ENCODE results near the gene ASAP3. TPM values are rescaled to one million over a fixed set of nuclear protein-coding genes. Genes with fewer than 3 reads are reported as not detected.

The ASAP3 gene
- total RNA-seq, 1 experiment from 2014 or later = 71.2 TPM

DNA sequence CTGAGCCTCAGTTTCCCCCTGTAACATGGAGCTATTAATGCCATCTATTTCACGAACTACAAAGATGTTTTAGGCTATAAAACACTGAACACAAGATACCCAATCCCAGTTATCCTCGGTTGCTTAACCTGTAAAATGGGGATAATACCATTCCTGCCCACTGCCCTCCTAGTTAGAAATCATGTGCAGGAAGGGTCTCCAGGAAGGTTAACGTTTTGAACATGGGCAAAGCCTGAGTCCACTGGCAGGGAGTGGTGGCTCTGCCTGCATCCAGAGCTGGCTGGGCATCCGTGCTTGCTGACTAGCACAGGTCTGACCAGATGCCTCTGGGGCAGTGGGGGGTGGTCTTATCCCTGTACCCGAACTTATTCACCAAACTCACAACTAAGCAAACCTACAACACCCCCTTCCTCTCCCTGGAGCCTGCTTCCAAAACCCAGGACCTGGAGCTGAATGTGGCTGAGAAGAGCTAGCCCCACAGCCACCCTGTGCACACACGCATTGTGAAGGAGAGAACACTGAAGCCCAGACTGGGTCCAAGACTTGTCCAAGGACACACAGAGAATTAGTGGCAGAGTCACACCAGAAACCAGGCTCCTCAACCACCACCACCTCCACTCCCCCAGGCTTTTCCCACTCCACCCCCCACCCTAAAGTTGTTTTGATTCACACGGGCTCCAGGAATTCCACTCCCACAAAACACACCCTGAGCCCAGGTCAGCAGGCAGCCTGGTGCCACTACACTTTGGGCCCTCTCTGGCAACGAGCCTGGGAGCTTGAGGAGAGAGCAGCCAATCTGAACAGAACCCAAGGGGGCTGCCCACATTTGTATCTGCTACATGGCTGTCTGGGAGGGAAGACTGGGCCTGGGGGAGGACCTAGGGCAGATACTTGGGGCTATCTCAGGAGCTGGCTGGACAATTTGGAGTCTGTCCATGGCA, 45.4 kb upstream of the ASAP3 start:
- ATAC-seq (no peak), DNase-seq (ENCODE audit: low spot score) (no peak)
- H3K27ac Mint-ChIP-seq = no peak overlapping the region
- H3K36me3 Mint-ChIP-seq = no peaks in the 10 kb centered on the region
- ChIA-PET CTCF (interaction anchor here (0.7 to 5.9 kb wide), 7 partner anchors 11 to 313 kb away, joined by 3 to 58 read pairs (median 19); partner anchors contain the start of gene ASAP3), POLR2A (interaction anchor here (1.0 kb wide), 1 partner anchor 360 kb away, joined by 3 read pairs; the partner anchor contains the start of gene LUZP1)
- H3K4me1 Mint-ChIP-seq = peaks cover 28% of the 10 kb centered on the region
- no peaks in the 10 kb centered on the region for H3K9me3 Mint-ChIP-seq
- H3K27me3 Mint-ChIP-seq (ENCODE audit: low read depth) = peaks cover 52% of the 10 kb centered on the region
- peak overlapping the region; percentile 55 for H3K4me3 Mint-ChIP-seq
- TF ChIP-seq PRRX2 (CRISPR knock-in tag; IDR thresholded peaks at IDR 0.05) = no peak
- TF ChIP-seq, protein P1, sequence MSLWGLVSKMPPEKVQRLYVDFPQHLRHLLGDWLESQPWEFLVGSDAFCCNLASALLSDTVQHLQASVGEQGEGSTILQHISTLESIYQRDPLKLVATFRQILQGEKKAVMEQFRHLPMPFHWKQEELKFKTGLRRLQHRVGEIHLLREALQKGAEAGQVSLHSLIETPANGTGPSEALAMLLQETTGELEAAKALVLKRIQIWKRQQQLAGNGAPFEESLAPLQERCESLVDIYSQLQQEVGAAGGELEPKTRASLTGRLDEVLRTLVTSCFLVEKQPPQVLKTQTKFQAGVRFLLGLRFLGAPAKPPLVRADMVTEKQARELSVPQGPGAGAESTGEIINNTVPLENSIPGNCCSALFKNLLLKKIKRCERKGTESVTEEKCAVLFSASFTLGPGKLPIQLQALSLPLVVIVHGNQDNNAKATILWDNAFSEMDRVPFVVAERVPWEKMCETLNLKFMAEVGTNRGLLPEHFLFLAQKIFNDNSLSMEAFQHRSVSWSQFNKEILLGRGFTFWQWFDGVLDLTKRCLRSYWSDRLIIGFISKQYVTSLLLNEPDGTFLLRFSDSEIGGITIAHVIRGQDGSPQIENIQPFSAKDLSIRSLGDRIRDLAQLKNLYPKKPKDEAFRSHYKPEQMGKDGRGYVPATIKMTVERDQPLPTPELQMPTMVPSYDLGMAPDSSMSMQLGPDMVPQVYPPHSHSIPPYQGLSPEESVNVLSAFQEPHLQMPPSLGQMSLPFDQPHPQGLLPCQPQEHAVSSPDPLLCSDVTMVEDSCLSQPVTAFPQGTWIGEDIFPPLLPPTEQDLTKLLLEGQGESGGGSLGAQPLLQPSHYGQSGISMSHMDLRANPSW (CRISPR knock-in tag; conservative IDR thresholded peaks at IDR 0.05; ENCODE audit: low read depth) = no peak
- TF ChIP-seq, protein P2, sequence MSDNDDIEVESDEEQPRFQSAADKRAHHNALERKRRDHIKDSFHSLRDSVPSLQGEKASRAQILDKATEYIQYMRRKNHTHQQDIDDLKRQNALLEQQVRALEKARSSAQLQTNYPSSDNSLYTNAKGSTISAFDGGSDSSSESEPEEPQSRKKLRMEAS (CRISPR knock-in tag; IDR thresholded peaks at IDR 0.05) = no peak
- TF ChIP-seq, protein P3, sequence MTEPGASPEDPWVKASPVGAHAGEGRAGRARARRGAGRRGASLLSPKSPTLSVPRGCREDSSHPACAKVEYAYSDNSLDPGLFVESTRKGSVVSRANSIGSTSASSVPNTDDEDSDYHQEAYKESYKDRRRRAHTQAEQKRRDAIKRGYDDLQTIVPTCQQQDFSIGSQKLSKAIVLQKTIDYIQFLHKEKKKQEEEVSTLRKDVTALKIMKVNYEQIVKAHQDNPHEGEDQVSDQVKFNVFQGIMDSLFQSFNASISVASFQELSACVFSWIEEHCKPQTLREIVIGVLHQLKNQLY (CRISPR knock-in tag; IDR thresholded peaks at IDR 0.05) = no peak
- no peak for TF ChIP-seq HMGA2 (CRISPR knock-in tag; IDR thresholded peaks at IDR 0.05)
- no peak for TF ChIP-seq CREB1 (CRISPR knock-in tag; IDR thresholded peaks at IDR 0.05)
- no peak for TF ChIP-seq ETV6 (CRISPR knock-in tag; IDR thresholded peaks at IDR 0.05)
- TF ChIP-seq NR2C2 (CRISPR knock-in tag; IDR thresholded peaks at IDR 0.05) = no peak
- TF ChIP-seq, protein P4, sequence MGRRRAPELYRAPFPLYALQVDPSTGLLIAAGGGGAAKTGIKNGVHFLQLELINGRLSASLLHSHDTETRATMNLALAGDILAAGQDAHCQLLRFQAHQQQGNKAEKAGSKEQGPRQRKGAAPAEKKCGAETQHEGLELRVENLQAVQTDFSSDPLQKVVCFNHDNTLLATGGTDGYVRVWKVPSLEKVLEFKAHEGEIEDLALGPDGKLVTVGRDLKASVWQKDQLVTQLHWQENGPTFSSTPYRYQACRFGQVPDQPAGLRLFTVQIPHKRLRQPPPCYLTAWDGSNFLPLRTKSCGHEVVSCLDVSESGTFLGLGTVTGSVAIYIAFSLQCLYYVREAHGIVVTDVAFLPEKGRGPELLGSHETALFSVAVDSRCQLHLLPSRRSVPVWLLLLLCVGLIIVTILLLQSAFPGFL (CRISPR knock-in tag; IDR thresholded peaks at IDR 0.05; ENCODE audit: borderline replicate concordance) = no peak
- TF ChIP-seq ZNF416 (CRISPR knock-in tag; IDR thresholded peaks at IDR 0.05) = no peak
- TF ChIP-seq, protein P5, sequence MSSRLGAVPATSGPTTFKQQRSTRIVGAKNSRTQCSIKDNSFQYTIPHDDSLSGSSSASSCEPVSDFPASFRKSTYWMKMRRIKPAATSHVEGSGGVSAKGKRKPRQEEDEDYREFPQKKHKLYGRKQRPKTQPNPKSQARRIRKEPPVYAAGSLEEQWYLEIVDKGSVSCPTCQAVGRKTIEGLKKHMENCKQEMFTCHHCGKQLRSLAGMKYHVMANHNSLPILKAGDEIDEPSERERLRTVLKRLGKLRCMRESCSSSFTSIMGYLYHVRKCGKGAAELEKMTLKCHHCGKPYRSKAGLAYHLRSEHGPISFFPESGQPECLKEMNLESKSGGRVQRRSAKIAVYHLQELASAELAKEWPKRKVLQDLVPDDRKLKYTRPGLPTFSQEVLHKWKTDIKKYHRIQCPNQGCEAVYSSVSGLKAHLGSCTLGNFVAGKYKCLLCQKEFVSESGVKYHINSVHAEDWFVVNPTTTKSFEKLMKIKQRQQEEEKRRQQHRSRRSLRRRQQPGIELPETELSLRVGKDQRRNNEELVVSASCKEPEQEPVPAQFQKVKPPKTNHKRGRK (CRISPR knock-in tag; IDR thresholded peaks at IDR 0.05; ENCODE audit: borderline replicate concordance) = no peak
- TF ChIP-seq, protein P6, sequence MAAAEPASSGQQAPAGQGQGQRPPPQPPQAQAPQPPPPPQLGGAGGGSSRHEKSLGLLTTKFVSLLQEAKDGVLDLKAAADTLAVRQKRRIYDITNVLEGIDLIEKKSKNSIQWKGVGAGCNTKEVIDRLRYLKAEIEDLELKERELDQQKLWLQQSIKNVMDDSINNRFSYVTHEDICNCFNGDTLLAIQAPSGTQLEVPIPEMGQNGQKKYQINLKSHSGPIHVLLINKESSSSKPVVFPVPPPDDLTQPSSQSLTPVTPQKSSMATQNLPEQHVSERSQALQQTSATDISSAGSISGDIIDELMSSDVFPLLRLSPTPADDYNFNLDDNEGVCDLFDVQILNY (CRISPR knock-in tag; IDR thresholded peaks at IDR 0.05) = no peak
- no peak for TF ChIP-seq ZNF423 (CRISPR knock-in tag; IDR thresholded peaks at IDR 0.05)
- TF ChIP-seq ZNF317 (CRISPR knock-in tag; IDR thresholded peaks at IDR 0.05; ENCODE audit: borderline replicate concordance, low read depth) = no peak
- no peak for TF ChIP-seq OVOL2 (CRISPR knock-in tag; IDR thresholded peaks at IDR 0.05; ENCODE audit: borderline replicate concordance)
- no peak for TF ChIP-seq NR1H2 (CRISPR knock-in tag; IDR thresholded peaks at IDR 0.05)
- TF ChIP-seq JAZF1 (CRISPR knock-in tag; IDR thresholded peaks at IDR 0.05) = no peak

All from WTC11 (cell line).